ENCODE data around the gene DYSF.
A peak's percentile ranks its signal among the peaks of the same experiment; 100 is the strongest.

DYSF gene

GRCh38 chr2:71534201-71534600, 80.8 kb downstream of the DYSF start:
- DNase-seq = no peak

- no peak for DNase-seq
These were observed 81.5 kb downstream of the DYSF start for GRCh38 chr2:71534826-71535225.

DNA sequence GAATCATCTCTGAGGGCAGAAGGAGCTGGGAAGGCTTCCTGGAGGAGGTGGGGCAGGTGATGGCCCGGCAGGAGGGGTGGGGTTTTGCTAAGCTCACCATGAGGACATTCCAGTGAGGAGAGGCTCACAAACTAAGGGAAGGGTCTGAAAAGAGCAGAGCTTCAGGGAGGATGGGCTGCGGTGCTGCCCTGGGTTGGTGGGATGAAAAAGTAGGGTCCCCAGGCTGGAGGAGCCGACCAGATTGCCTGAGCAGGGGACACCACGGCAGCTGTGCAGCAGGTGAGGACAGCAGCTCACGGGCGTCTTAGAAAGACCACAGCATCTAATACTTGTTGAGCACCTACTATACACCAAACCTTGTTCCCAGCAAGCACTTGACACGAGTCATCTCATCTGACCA, 82.2 kb downstream of the DYSF start:
- no peak for DNase-seq

DNA sequence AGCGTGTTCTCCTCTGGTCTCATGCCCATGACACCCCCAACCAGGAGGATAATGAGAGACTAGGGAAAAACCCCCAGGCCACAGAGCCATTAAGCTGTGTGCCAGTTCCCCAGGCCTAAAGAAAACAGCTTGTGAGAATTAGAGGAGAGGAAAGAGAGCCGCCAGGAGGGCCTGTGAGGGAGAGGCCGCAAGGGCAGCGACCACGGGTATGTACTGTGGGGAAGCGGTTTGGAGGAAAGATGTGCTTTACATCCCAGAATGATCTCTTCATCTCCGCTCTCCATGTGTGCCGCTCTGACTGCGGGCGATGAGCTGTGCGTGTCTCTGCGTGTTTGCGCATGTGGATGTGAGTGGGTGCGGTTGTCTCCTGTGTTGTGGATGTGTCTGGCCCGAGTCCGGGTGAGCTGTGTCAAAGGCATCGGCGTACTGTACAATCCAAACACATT, 82.9 kb downstream of the DYSF start:
- no peak for DNase-seq

- no peak for DNase-seq
These were observed 84.9 kb downstream of the DYSF start for GRCh38 chr2:71538241-71538640.

- DNase-seq = no peak
These were observed 85.4 kb downstream of the DYSF start for GRCh38 chr2:71538656-71539265.

- DNase-seq = no peak
These were observed 87.5 kb downstream of the DYSF start for GRCh38 chr2:71540818-71541217.

DNA sequence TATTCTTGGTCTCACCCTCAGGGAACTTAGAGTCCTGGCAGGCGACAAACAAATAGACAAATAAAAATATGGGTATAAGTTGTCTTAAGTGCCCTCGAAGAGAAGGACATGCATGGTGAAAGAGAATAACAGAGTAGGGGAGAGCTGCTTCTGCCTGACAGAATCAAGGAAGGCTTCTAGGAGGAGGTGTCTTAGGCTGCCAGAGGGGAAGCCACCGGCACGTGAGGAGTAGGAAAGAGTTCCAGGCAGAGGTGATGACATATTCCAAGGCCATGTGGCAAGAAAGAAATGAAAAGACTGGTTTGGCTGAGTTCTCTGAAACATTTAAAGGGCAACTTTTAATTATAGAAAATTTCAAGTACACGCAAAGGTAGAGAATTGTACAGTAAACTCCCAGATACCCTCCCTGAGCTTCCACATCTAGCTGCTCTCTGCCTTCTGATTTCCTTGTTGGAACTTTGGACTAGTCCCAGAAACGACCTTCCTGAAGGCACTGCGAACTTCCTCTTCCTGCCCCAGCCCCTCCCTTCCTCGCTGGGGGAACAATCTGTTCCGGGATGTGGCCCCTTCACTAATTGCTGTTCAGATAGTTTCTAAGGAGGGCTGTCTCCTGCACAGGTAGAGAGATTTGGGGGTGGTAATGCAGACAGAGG, 91.7 kb downstream of the DYSF start:
- no peak for DNase-seq

DNA sequence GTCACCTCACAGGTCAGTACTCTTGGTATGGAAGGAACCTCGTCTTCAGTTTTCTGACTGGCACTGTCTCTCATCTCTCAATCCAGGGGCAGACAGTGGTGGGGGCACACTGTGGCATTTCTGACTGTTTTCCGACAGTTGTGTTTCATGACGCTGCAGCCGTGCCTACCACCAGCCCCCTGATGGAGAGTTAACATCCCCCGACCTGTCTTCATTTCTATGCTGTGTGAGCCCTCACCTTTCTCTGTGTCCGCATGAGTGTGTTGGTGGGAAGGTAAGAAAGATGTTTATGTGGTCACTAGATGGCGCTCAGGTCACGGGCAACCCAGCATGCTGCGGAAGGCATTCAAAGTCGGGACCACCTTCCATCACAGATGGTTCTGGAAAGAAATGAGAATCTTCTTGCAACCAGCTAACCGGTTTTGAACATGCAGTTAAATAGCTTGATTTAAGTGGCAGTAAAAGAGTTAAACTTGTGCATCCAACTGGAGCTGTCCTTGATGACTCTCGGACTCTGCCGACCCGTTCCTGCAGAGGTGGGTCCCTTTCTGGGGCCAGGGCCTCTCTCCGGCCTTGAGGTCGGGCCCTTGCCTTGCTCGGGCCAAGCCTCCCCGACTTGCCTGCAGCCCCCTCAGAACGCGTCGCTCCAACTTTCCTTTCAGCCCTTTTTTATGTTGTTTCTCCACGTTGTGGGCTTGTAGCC, 92.4 kb downstream of the DYSF start:
- DNase-seq = peak in 3 of 6 experiments; percentile 12 to 36 (median 24)

GRCh38 chr2:71546275-71546638, 92.9 kb downstream of the DYSF start:
- DNase-seq = no peak

GRCh38 chr2:71546777-71547281, 93.5 kb downstream of the DYSF start:
- DNase-seq = no peak

GRCh38 chr2:71547616-71548285, 94.4 kb downstream of the DYSF start:
- DNase-seq = no peak

DNA sequence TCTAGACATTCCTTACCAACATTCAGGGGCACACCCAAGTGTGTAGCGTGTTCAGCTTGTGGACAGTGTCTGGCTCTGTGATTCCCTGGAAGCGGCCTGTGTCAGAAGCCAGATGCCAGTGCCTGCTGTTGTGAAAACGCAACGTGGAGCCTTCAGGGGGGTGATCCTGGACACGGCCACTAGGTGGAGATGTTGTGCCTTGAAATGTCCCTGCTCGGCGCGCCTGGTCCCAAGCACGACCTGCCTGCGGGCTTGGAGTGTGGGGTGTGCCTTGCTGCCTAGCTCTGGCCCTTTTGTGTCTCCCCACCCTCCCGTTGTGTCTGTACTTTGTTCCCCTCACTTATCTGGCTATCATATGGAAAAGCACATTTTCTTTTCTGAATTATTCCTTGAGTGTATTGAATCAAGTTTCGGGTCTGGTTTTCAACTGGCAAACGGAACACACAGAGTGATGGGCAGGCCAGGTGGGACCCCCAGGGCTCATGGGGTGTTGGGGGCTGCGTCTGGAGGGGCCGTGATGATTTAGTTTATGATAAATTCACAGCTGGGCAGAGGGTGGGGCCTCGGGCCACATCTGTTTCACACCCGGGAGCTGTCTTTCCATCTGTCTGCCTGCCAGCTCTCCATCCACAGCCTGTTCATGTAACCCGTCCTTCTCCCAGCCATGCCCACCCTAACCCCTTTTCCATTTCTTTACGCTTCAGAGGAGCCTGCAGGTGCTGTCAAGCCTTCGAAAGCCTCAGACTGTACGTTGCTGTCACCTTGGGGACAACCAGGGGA, 95.5 kb downstream of the DYSF start:
- DNase-seq = peak; percentile 14 to 58 (median 40)

GRCh38 chr2:71550801-71551630, 97.7 kb downstream of the DYSF start:
- DNase-seq = no peak

- no peak for DNase-seq
These were observed 98.2 kb downstream of the DYSF start for GRCh38 chr2:71551631-71551915.

GRCh38 chr2:71552356-71552755, 99.0 kb downstream of the DYSF start:
- no peak for DNase-seq

- no peak for DNase-seq
These were observed 99.5 kb downstream of the DYSF start for GRCh38 chr2:71552861-71553301.

DNA sequence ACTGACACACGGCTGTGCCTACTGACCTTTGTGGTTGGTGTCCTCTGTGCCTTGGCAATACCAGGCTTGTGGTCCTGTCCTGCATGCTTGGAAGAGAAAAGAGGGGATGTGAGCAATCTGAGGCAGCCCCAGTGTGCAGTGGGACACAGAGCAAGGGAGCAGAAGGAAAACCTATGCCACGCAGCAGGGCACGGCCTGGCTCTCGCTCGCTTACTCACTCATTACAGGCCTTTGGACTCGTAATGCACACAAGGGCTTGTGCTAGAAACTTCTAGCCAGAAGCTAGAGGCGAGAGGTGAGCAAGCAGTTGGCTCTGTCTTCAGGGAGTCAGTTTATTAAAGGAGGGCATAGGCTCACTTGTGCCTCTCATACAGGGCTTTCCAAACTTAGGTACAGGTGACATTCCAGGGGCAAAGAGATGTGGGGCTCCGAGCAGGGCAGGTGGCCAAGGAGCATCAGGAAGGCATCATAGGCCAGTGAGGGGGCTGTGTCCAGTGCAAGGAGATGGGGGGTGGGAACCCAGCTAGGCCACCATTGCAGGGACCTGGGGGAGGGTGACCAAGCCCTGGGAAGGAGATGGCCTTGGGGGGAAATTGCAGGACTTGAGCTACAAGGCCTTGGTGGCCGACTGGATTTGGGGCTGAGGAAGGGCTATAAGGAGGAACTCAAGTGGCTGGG, 100.8 kb downstream of the DYSF start:
- no peak for DNase-seq

DNA sequence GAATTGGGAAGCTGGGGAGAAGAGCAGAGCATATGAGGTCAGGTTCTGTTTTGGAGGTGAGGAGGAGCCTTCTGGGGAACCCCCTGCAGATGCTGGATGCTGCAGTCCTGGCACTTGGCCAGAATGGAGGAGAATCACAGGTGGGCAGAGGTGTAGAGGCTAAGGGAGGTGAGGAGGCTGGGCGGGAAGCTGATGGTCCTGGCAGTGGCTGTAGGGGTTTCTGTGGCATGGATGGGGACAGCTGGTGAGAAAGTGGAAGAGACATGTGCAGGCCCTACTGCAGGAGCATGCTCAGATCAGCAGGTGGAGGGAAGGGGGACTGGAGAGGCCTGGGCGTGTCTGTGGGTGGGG, 101.3 kb downstream of the DYSF start:
- DNase-seq = no peak

DNA sequence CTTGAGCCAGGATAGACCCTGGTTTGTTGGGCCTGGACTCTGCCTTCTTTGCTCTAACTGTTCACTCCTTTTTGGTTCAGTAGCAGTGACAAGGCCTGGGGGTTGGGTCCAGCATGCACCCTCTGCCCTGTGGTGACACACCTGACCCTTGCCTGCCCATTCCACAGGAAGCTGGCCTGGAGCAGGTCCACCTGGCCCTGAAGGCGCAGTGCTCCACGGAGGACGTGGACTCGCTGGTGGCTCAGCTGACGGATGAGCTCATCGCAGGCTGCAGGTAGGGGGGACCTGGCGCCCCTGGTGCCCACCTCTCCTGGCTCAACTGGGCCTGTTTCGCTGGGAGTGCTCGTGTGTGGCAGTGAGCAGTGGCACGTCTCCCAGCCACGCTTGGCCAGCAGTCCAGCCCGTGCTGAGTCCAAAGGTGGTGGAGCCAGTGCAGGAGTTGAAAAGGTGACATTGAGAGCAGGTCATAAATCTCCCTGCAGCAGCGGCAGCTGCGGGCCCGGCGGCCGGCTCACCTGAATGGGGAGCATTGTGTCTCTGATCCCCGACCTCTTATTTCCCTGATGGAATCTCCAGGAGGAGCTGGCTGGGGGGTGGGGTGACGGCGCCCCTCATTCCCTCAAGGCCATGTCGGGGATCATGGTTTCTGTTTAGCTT, 102.6 kb downstream of the DYSF start:
- no peak for DNase-seq

DNA sequence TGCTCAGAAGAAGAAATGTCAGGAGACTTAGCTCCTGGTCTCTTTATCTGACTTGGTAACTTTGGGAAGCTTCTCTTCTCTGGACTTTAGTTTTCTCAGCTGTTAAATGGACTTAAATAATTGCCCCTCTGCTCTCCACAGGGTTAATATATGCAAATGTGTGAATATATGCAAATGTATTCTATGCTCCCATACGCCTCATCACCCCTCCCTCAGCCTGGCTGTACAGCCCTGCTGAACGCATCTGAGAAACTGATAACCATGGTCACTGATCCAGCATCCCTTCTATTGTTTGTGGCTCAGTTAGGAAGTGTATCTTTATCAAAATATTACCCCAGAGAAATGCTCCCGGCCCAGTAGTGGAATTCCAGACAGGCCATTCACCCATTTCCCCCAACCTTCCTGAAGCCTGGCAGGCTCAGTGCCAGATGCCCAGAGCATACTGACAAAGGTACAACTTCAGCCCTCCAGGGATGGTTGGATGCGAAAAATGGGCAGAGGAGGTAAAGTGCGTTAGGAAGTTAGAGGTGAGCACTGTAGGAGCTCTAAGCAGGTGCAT, 103.4 kb downstream of the DYSF start:
- no peak for DNase-seq

Data from stimulated activated naive CD4-positive, alpha-beta T cell (primary cell).